NCI-H2081 (cell line): ENCODE results near the gene HMGCS1.
"Not testable (repeated sequence)": the region's sequence is repeated elsewhere in the genome, so short reads cannot be mapped to it uniquely, and the experiment has no call there.

Experiments used
- DNase-seq, 2 experiments: peaks; one replicate each; lab custom pipeline; 2025; lab: John Stamatoyannopoulos, UW

Gene HMGCS1

GRCh38 chr5:43313035-43313853 lies at the start of gene HMGCS1:
Gene HMGCS1, minus strand, starts transcription at chr5:43313412. Its CDS starts 14,447 bp downstream, at chr5:43298965.
- DNase-seq: peak; percentile 100

- no peak for DNase-seq
Observed at GRCh38 chr5:43358726-43359125, 45.5 kb upstream of the HMGCS1 start.

- DNase-seq: no peak
Observed at GRCh38 chr5:43358301-43358700, 45.1 kb upstream of the HMGCS1 start.

- DNase-seq: no peak
Observed at GRCh38 chr5:43357878-43358281, 44.7 kb upstream of the HMGCS1 start.

GRCh38 chr5:43357067-43357466 lies 43.9 kb upstream of the HMGCS1 start:
- DNase-seq: no peak

- no peak for DNase-seq
Observed at GRCh38 chr5:43354774-43355173, 41.6 kb upstream of the HMGCS1 start.

- DNase-seq: no peak
Observed at GRCh38 chr5:43353668-43354067, 40.5 kb upstream of the HMGCS1 start.

- no peak for DNase-seq
Observed at GRCh38 chr5:43352915-43353314, 39.7 kb upstream of the HMGCS1 start.

- DNase-seq: no peak
Observed at GRCh38 chr5:43352131-43352530, 38.9 kb upstream of the HMGCS1 start.

GRCh38 chr5:43348861-43349363 lies 35.7 kb upstream of the HMGCS1 start:
- DNase-seq: no peak

- DNase-seq: no peak
Observed at GRCh38 chr5:43348207-43348606, 35.0 kb upstream of the HMGCS1 start.

- no peak for DNase-seq
Observed at GRCh38 chr5:43338862-43339261, 25.6 kb upstream of the HMGCS1 start.

- no peak for DNase-seq
Observed at GRCh38 chr5:43336159-43336558, 22.9 kb upstream of the HMGCS1 start.

- no peak for DNase-seq
Observed at GRCh38 chr5:43335681-43336080, 22.5 kb upstream of the HMGCS1 start.

GRCh38 chr5:43332401-43332800 lies 19.2 kb upstream of the HMGCS1 start:
- no peak for DNase-seq

GRCh38 chr5:43325624-43326023 lies 12.4 kb upstream of the HMGCS1 start:
- not testable (repeated sequence) for DNase-seq

GRCh38 chr5:43323488-43323887 lies 10.3 kb upstream of the HMGCS1 start:
- not testable (repeated sequence) for DNase-seq

GRCh38 chr5:43320846-43321245 lies 7.6 kb upstream of the HMGCS1 start:
- DNase-seq: no peak

GRCh38 chr5:43316421-43316820 lies 3.2 kb upstream of the HMGCS1 start:
- DNase-seq: no peak

GRCh38 chr5:43315682-43316081 lies 2.5 kb upstream of the HMGCS1 start:
- no peak for DNase-seq

- DNase-seq: no peak
Observed at GRCh38 chr5:43315263-43315662, 2.1 kb upstream of the HMGCS1 start.

GRCh38 chr5:43314724-43315123 lies 1.5 kb upstream of the HMGCS1 start:
- no peak for DNase-seq

GRCh38 chr5:43313854-43314457 lies 744 bp upstream of the HMGCS1 start:
- DNase-seq: peak; percentile 40 to 68

- no peak for DNase-seq
Observed at GRCh38 chr5:43312699-43313034, 545 bp downstream of the HMGCS1 start.
